HG03060 (cell line): ENCODE results near the gene PTOV1.

ENCODE experiments used
- ATAC-seq: cut with Tn5 transposase; IDR thresholded peaks from one replicate; pipeline ENCODE4 v1.9.1; 2021; ENCODE audit warnings: low read depth, moderate number of reproducible peaks; ENCODE audit not compliant: unreplicated experiment

Gene PTOV1

GRCh38 chr19:49857061-49857837 lies 6.3 kb downstream of the PTOV1 start:
- ATAC-seq: no peak

- no peak for ATAC-seq
Measured at GRCh38 chr19:49857838-49858087, 6.8 kb downstream of the PTOV1 start.

- no peak for ATAC-seq
Measured at GRCh38 chr19:49858088-49858985, 7.4 kb downstream of the PTOV1 start.

- no peak for ATAC-seq
Measured at GRCh38 chr19:49859682-49860335, 8.8 kb downstream of the PTOV1 start.

- ATAC-seq: no peak
Measured at GRCh38 chr19:49860336-49861102, 9.6 kb downstream of the PTOV1 start.

- ATAC-seq: no peak
Measured at GRCh38 chr19:49861107-49861506, 10.1 kb downstream of the PTOV1 start.

GRCh38 chr19:49861541-49862378 lies 10.8 kb downstream of the PTOV1 start:
- no peak for ATAC-seq

GRCh38 chr19:49862391-49863253 lies 11.7 kb downstream of the PTOV1 start:
- no peak for ATAC-seq

GRCh38 chr19:49863254-49863934 lies 12.4 kb downstream of the PTOV1 start:
- no peak for ATAC-seq

GRCh38 chr19:49863935-49864320 lies 13.0 kb downstream of the PTOV1 start:
- ATAC-seq: no peak

- no peak for ATAC-seq
Measured at GRCh38 chr19:49864890-49865289, 13.9 kb downstream of the PTOV1 start.

- ATAC-seq: no peak
Measured at GRCh38 chr19:49866933-49867782, 16.2 kb downstream of the PTOV1 start, which contains the start of gene PNKP. Gene PNKP (minus strand): TSS chr19:49867576. CDS start chr19:49867204, 372 bp downstream.

- ATAC-seq: peak; percentile 5
Measured at GRCh38 chr19:49869009-49869483, 18.1 kb downstream of the PTOV1 start.

GRCh38 chr19:49869484-49870308 lies 18.7 kb downstream of the PTOV1 start:
- ATAC-seq: peak; percentile 78

- ATAC-seq: no peak
Measured at GRCh38 chr19:49870309-49870901, 19.4 kb downstream of the PTOV1 start.
